ENCODE data around the gene SCAPER.

SCAPER gene

GRCh38 chr15:76344893-76345582 lies 560.1 kb downstream of the SCAPER start:
- Histone ChIP-seq H3K36me3 (peaks cover 69% of the 10 kb centered on the region), H3K4me3 (ENCODE audit: low read depth, low read length) (peak overlapping the region; percentile 76), H3K27me3 (ENCODE audit: insufficient read depth, low read depth, severe bottlenecking) (no peaks in the 10 kb centered on the region), H3K9me3 (ENCODE audit: severe bottlenecking) (no peaks in the 10 kb centered on the region), H3K27ac (peak overlapping the region; percentile 97)
- TF ChIP-seq CTCF (IDR thresholded peaks at IDR 0.05; ENCODE audit: low read depth, low read length): no peak
- DNase-seq: no peak

- Histone ChIP-seq H3K9me3 (ENCODE audit: severe bottlenecking) (no peaks in the 10 kb centered on the region), H3K36me3 (peaks cover 84% of the 10 kb centered on the region), H3K4me3 (ENCODE audit: low read depth, low read length) (peak overlapping the region; percentile 32), H3K27ac (peak overlapping the region; percentile 97), H3K27me3 (ENCODE audit: insufficient read depth, low read depth, severe bottlenecking) (no peaks in the 10 kb centered on the region)
- DNase-seq: no peak
- TF ChIP-seq CTCF (IDR thresholded peaks at IDR 0.05; ENCODE audit: low read depth, low read length): no peak
These were observed 561.7 kb downstream of the SCAPER start for GRCh38 chr15:76343313-76343996.

- Histone ChIP-seq H3K36me3 (peaks cover 85% of the 10 kb centered on the region), H3K4me3 (ENCODE audit: low read depth, low read length) (peak overlapping the region; percentile 96), H3K27ac (peak overlapping the region; percentile 97), H3K9me3 (ENCODE audit: severe bottlenecking) (no peaks in the 10 kb centered on the region), H3K27me3 (ENCODE audit: insufficient read depth, low read depth, severe bottlenecking) (no peaks in the 10 kb centered on the region)
- peak; percentile 65 for DNase-seq
- no peak for TF ChIP-seq CTCF (IDR thresholded peaks at IDR 0.05; ENCODE audit: low read depth, low read length)
These were observed 562.5 kb downstream of the SCAPER start for GRCh38 chr15:76342382-76343201.

- no peak for TF ChIP-seq CTCF (IDR thresholded peaks at IDR 0.05; ENCODE audit: low read depth, low read length)
- H3K27ac ChIP-seq: peak overlapping the region; percentile 97
- peak overlapping the region; percentile 96 for H3K4me3 ChIP-seq (ENCODE audit: low read depth, low read length)
- no peaks in the 10 kb centered on the region for H3K9me3 ChIP-seq (ENCODE audit: severe bottlenecking)
- peaks cover 90% of the 10 kb centered on the region for H3K36me3 ChIP-seq
- peak; percentile 32 for DNase-seq
- H3K27me3 ChIP-seq (ENCODE audit: insufficient read depth, low read depth, severe bottlenecking): no peaks in the 10 kb centered on the region
These were observed 563.1 kb downstream of the SCAPER start for GRCh38 chr15:76342058-76342381.

- peak overlapping the region; percentile 96 for H3K4me3 ChIP-seq (ENCODE audit: low read depth, low read length)
- H3K27me3 ChIP-seq (ENCODE audit: insufficient read depth, low read depth, severe bottlenecking): no peaks in the 10 kb centered on the region
These were observed 563.6 kb downstream of the SCAPER start for GRCh38 chr15:76341366-76342057.

More at GRCh38 chr15:76341366-76342057, 563.6 kb downstream of the SCAPER start:
- TF ChIP-seq CTCF (IDR thresholded peaks at IDR 0.05; ENCODE audit: low read depth, low read length): no peak
- peaks cover 85% of the 10 kb centered on the region for H3K36me3 ChIP-seq
- no peaks in the 10 kb centered on the region for H3K9me3 ChIP-seq (ENCODE audit: severe bottlenecking)
- peak; percentile 99 for DNase-seq
- peak overlapping the region; percentile 97 for H3K27ac ChIP-seq
